ENCODE data around the gene MAP3K20. TPM values are rescaled to one million over a fixed set of nuclear protein-coding genes. Genes with fewer than 3 reads are reported as not detected.

The MAP3K20 gene
- total RNA-seq, 1 experiment from 2014 or later: 15.2 TPM

GRCh38 chr2:173272849-173273248, 197.2 kb downstream of the MAP3K20 start:
- Mint-ChIP-seq H3K4me3 (no peak overlapping the region), H3K27ac (no peak overlapping the region), H3K36me3 (peaks cover 3% of the 10 kb centered on the region; the same call in 1 of the 2 replicates), H3K9me3 (peaks cover 16% of the 10 kb centered on the region), H3K4me1 (peaks cover 13% of the 10 kb centered on the region), H3K27me3 (ENCODE audit: low read depth) (no peaks in the 10 kb centered on the region)
- ATAC-seq (peak; percentile 51; the same call in 1 of the 2 replicates), DNase-seq (ENCODE audit: low spot score) (no peak)
- POLR2A ChIA-PET: interaction anchor here (0.5 kb wide), 1 partner anchor 85 kb away, joined by 3 read pairs; no protein-coding TSS in a partner anchor
- TF ChIP-seq STAT6 (CRISPR knock-in tag; conservative IDR thresholded peaks at IDR 0.05; ENCODE audit: low read depth): no peak
- no peak for TF ChIP-seq IRF2 (CRISPR knock-in tag; IDR thresholded peaks at IDR 0.05; ENCODE audit: borderline replicate concordance, low read depth)
- no peak for TF ChIP-seq SP1 (CRISPR knock-in tag; conservative IDR thresholded peaks at IDR 0.05)
- no peak for TF ChIP-seq ELF4 (CRISPR knock-in tag; IDR thresholded peaks at IDR 0.05; ENCODE audit: low read depth)
- TF ChIP-seq HMGXB4 (CRISPR knock-in tag; IDR thresholded peaks at IDR 0.05): no peak
- TF ChIP-seq ERG (CRISPR knock-in tag; IDR thresholded peaks at IDR 0.05): no peak
- TF ChIP-seq, protein P1, sequence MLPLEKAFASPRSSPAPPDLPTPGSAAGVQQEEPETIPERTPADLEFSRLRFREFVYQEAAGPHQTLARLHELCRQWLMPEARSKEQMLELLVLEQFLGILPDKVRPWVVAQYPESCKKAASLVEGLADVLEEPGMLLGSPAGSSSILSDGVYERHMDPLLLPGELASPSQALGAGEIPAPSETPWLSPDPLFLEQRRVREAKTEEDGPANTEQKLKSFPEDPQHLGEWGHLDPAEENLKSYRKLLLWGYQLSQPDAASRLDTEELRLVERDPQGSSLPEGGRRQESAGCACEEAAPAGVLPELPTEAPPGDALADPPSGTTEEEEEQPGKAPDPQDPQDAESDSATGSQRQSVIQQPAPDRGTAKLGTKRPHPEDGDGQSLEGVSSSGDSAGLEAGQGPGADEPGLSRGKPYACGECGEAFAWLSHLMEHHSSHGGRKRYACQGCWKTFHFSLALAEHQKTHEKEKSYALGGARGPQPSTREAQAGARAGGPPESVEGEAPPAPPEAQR (CRISPR knock-in tag; IDR thresholded peaks at IDR 0.05): no peak
- no peak for TF ChIP-seq SMAD4 (CRISPR knock-in tag; IDR thresholded peaks at IDR 0.05)
- no peak for TF ChIP-seq FOXJ3 (CRISPR knock-in tag; IDR thresholded peaks at IDR 0.05; ENCODE audit: borderline replicate concordance)
- TF ChIP-seq, protein P2, sequence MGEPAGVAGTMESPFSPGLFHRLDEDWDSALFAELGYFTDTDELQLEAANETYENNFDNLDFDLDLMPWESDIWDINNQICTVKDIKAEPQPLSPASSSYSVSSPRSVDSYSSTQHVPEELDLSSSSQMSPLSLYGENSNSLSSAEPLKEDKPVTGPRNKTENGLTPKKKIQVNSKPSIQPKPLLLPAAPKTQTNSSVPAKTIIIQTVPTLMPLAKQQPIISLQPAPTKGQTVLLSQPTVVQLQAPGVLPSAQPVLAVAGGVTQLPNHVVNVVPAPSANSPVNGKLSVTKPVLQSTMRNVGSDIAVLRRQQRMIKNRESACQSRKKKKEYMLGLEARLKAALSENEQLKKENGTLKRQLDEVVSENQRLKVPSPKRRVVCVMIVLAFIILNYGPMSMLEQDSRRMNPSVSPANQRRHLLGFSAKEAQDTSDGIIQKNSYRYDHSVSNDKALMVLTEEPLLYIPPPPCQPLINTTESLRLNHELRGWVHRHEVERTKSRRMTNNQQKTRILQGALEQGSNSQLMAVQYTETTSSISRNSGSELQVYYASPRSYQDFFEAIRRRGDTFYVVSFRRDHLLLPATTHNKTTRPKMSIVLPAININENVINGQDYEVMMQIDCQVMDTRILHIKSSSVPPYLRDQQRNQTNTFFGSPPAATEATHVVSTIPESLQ (CRISPR knock-in tag; IDR thresholded peaks at IDR 0.05): no peak
- no peak for TF ChIP-seq PRRX2 (CRISPR knock-in tag; IDR thresholded peaks at IDR 0.05)
- TF ChIP-seq ZNF671 (CRISPR knock-in tag; IDR thresholded peaks at IDR 0.05): no peak
- TF ChIP-seq, protein P3, sequence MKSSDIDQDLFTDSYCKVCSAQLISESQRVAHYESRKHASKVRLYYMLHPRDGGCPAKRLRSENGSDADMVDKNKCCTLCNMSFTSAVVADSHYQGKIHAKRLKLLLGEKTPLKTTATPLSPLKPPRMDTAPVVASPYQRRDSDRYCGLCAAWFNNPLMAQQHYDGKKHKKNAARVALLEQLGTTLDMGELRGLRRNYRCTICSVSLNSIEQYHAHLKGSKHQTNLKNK (CRISPR knock-in tag; IDR thresholded peaks at IDR 0.05): no peak
- no peak for TF ChIP-seq ZBTB21 (CRISPR knock-in tag; IDR thresholded peaks at IDR 0.05; ENCODE audit: borderline replicate concordance)
- TF ChIP-seq NR2C2 (CRISPR knock-in tag; IDR thresholded peaks at IDR 0.05): no peak
- TF ChIP-seq ZNF138 (CRISPR knock-in tag; conservative IDR thresholded peaks at IDR 0.05): no peak
- CTCF ChIA-PET: interaction anchor here (1.0 kb wide), 1 partner anchor 14 kb away, joined by 4 read pairs; no protein-coding TSS in a partner anchor

Measured in WTC11 (cell line).